ENCODE results near the gene FIBCD1. TPM values are rescaled to one million over a fixed set of nuclear protein-coding genes. Genes with fewer than 3 reads are reported as not detected.

FIBCD1 gene
- total and polyA plus RNA-seq, 2 of the 8 experiments (the other 6 are each of a cell fraction or from before 2014, with no cell fraction given), result 6.1 to 8.8 TPM

DNA sequence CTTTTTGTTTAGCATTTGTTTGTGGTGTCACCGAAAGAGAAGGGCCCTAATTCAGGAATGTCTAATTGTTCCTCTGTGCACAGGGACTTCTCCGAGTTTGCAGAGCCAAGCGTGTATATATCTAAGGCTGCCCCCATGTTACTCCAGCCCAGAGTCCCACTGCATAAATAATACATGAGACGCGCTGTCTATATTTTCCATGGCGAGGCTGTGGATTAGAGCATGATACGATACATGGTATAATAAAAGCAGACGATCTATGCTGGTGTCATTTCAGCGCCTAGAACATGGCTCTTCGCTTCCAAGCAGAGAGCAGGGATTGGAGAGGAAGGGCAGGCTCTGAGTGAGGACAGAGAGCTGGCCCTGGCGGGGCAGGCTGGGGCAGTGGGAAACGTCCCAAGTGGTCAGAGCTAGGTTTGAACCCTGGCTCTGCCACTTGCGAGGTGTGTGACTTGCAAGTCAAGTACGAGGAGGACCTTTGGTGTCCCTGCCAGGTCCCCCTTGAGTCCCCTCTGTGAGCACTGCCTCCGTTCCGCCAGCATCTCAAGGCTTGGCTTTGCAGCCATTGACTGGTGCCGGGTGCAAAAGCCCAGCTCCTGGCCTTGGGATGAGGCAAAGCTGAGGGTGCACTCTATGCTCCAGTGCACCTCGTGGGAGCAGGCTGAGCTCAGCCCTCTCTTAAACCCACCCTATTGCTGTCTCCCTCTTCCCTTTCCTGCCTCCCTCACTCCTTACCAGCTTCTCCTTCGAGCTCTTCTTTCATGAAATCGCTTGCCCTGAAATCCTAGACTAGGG lies 40.7 kb upstream of the FIBCD1 start (continued):
- TF ChIP-seq SP1 (IDR thresholded peaks at IDR 0.05; ENCODE audit: low read depth, low read length) (no peak), CBX5 (IDR thresholded peaks at IDR 0.05; ENCODE audit: low read depth, low read length) (no peak), SP4 (IDR thresholded peaks at IDR 0.05; ENCODE audit: low read length) (no peak), SAP30 (IDR thresholded peaks at IDR 0.05; ENCODE audit: insufficient read depth, insufficient replicate concordance, low read length) (no peak)
